Stimulated activated CD8-positive, alpha-beta memory T cell treated with anti-CD3 and anti-CD28 coated beads, Interleukin-15, amount 100 ng/mL, for 4 hours (primary cell): ENCODE measurements around the gene COL8A2.

Experiments
- DNase-seq, 2 donors: peaks; one replicate each; pipeline ENCODE4 v3.0.0-alpha.2; 2020; ENCODE audit warnings: low read depth in 2 of 2

Gene COL8A2

DNA sequence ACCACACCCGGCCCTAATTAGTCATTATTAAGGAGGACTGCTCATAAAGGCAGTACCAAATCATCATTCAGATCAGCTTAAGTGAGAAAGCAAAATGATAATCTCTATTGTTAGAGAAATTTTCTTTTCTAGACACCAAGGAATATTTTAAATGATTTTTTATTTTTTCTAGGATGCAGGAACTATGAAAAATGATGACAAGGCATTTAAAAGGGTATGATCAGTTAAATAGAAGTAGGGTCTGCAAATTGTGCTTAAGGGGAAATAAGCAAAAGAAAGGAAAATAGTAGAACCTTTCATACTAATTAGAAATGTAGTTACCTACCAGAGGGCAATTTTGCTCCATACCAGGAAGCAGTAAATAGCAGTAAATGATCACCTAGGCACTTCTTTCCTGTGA, 62.7 kb downstream of the COL8A2 start:
- DNase-seq, result no peak

DNA sequence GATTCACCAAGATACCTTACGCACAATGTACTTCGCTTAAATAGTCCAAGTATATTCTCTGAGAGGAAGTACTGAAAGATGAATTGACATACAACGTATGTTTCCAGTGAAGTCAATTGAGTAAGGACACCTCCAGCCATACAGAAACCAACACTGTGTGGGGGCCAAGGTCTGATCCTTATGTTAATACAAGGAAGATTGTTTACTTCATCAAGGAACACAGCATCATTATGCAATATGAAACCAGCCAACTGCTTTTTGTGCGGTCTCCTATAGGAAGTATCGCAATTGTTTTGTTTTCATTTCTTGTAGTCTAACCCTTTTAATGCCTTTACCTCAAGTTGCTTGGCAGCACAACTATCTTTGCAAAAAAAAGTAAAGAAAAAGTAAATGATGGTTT, 69.3 kb downstream of the COL8A2 start:
- no peak for DNase-seq

DNA sequence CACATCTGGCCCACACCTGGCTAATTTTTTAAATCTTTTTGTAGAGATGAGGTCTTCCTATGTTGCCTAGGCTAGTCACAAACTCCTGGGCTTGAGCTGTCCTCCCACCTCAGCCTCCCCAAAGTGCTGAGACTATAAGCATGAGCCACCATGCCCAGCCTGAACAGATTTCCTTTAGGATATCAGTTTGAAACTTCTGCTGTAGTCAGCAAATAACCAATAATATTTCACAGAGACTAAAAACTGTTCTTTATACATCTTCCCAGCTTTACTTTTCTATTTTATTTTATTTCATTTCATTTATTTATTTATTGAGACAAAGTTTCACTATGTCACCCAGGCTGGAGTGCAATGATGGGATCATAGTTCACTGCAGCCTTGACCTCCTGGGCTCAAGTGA, 71.0 kb downstream of the COL8A2 start:
- no peak for DNase-seq

DNA sequence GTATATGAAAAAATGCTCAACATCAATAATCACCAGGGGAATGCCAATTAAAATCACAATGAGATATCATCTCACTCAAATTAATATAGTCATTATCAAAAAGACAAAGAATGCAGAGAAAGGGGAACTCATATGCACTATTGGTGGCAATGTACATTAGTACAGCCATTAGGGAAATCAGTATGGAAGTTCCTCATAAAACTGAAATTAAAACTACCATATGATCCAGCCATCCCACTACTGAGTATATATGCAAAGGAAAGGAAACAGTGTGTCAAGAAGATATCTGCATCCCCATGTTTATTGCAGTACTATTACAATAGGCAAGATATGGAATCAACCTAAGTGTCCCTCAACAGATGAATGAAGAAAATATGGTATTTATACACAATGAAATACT, 73.2 kb downstream of the COL8A2 start:
- no peak for DNase-seq
